ENCODE data around the gene POLR3K.

POLR3K gene

DNA sequence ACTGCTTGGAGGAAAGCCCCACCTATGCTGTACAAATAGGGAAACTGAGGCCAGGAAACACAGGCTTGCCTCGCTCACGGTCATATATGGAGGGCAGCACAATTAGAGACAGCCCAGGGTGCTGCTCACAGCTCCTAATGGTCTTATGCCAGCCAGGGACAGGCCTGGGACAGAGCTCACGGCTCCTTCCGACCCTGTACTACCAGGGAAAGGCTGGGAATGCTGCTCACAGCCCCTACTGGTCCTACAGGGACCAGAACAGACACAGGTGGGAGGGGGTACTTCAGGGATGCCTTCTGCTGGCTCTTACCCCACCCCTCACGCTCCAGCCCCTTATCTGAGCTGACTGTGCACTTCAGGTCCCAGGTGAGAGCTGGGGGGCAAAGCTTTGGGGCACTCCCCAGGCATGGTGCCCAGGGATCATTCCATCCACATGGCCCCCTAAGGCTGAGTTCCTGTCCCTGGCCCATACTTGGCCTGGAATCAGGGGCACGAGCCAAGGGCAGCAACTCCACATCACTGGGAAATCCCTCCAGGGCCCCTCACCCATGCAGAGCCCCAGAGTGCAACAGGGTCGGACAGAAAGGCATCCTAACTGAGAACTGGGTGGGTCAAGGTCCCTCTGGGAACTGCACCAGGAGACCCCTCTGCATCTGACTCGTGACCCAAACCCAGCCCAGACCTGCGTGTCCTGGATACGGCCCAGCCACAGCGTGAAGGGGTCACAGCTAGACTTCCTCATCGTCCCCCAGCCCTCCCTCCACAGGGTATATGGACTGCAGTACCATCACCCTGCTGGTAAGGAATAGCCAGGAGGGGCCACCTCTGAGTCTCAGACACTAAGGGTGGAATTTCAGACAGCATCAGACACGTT, 13.1 kb upstream of the POLR3K start:
- no peak for DNase-seq

GRCh38 chr16:65745-66144, 12.3 kb upstream of the POLR3K start:
- DNase-seq = peak in 52 of 56 donors; percentile 30 to 90 (median 74)

DNA sequence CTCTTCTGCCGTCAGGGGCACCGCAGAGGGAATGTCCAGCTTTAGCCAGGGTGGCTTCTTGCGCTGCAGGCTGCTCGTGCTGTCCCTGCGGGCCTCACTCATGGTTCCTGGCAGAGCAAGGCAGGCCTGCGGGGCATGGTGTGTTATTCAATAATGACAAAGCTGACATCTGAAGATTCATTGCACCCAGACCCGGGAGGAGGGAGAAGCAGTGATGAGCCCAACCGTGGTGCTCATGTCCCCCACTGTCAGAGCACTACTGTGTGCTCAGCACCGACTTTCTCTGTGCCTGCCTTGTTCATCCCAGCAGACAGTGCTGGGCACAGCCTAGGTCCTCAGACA, 11.5 kb upstream of the POLR3K start:
- no peak for DNase-seq

- DNase-seq = no peak
These were observed 10.8 kb upstream of the POLR3K start for GRCh38 chr16:63998-64913.

GRCh38 chr16:63466-63865, 10.1 kb upstream of the POLR3K start:
- no peak for DNase-seq

- DNase-seq = no peak
These were observed 9.6 kb upstream of the POLR3K start for GRCh38 chr16:62968-63391.

GRCh38 chr16:62283-62967, 9.0 kb upstream of the POLR3K start:
- DNase-seq = no peak

- no peak for DNase-seq
These were observed 8.5 kb upstream of the POLR3K start for GRCh38 chr16:61879-62281.

DNA sequence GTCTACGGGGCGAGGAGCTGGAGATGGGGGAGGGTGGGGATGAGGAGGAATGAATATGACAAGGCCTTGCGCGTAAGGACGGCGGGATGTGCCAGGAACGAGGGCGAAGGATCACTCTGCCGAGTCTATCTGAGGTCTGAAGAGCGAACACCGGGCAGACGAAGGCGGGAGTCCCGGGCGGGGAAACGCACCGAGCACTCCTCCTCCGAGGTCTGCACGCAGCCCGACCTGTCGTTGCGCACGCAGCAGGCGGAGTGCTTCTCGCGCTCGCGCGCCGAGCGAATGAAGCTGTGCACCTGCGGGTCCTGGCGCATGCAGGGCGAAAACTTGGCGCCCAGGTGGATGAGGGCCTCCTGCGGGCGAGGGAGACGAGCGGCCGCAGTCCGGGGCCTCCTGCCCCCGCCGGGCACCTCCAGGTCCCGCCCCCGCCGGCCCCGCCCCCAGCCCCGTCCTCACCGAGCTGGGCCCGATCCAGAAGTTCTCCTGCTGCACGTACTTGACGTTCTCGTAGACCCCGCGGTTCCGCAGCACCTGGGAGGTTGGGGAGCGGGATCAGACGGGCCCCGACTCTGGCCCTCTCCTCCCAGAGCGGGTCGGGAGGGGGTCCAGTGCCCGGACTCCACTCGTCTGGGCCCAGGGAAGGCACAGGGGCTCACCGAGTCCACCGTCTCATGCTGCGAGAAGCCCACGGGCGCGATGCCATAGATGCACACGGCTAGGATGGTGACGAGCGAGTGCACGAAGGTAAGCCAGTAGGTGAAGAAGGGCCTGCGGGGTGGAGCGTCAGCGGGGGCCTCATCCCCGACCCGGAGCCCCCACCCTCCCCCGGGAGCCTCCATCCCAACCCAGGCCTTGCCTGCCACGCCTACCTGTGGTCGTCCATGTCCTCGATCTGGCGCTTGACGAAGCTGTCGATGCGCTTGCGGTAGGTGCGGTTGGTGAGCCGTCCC, 7.8 kb upstream of the POLR3K start:
- DNase-seq = no peak

DNA sequence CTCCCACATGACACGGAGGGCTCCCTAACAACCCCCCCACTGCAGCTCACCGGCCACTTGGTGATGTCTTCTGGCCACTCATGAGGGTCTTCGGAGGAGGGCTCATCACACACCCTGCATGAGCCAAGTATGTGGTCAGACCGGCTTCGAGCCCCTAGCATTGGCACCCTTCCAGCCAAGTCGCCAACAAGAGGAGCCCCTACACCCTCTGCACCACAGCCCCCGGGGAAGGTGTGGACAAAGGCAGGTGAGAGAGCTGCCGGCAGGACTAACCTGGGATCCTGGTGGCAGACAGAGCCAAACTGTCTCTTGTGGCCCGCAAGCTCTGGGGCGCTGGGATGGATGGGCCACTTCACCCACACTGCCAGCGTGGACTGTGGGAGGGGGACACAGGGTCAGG, 6.8 kb upstream of the POLR3K start:
- DNase-seq = no peak

DNA sequence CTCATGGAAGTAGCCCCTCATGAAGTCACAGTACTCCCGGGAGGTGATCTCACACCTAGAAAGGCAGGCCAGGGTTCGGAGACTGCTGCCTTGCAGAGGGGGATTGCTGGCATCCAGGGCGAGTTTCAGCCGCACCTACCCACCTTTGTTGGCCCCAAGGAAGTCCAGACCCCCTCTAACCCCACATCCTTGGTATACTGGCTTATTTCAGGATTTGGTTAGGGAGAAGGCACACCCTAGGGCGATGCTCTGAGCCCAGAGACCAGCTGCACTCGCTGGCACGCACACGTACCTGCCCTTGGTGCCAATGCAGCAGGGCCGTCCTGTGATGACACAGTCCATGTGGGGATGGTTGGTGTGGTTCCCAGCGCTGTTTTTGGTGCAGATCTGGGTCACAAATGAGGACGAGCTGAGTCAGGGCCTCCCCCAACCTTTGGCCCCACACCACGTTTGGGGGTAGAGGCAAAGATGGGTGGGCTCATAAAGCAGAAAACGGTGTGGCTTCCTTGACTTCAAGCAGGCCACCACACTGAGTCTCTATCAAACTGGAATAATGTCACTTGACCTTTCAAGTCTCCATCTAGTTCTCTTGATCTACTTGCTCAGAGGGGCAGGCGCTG, 6.1 kb upstream of the POLR3K start:
- DNase-seq = no peak

- DNase-seq = no peak
These were observed 5.4 kb upstream of the POLR3K start for GRCh38 chr16:58491-59439.

- DNase-seq = no peak
These were observed 4.3 kb upstream of the POLR3K start for GRCh38 chr16:57711-58110.

DNA sequence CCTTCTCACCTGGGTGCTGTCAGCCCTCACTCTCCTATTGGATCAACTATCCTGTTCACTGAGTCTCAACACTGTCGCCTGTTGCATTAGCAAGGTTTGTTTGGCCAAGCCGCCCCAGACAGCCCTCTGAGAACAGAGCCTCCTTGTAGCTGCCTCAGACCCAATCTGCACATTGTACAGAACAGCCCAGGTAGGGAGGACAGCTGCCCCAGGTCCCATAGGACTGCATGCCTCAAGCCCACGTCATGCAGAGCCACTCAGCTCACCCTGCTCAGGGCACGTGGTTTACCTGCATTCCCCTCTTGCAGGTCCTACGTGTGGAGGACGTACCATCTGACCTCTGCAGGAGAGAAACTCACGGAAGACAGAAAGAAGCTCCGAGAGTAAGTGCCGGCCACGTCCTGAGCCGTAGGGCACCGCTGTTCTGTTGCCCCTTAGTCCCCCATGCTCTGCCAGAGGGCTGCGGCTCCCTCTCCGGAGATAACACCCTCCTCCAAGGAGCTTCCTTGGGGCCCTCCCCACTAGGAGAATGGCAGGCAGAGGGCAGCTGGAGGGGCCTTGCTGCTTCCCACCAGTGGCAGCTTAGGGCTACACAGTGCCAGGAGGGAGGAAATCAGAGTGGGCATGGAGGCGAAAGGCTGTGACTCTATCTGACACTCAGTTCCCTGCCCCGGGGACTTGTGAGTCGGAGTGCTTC, 3.0 kb upstream of the POLR3K start:
- no peak for DNase-seq

DNA sequence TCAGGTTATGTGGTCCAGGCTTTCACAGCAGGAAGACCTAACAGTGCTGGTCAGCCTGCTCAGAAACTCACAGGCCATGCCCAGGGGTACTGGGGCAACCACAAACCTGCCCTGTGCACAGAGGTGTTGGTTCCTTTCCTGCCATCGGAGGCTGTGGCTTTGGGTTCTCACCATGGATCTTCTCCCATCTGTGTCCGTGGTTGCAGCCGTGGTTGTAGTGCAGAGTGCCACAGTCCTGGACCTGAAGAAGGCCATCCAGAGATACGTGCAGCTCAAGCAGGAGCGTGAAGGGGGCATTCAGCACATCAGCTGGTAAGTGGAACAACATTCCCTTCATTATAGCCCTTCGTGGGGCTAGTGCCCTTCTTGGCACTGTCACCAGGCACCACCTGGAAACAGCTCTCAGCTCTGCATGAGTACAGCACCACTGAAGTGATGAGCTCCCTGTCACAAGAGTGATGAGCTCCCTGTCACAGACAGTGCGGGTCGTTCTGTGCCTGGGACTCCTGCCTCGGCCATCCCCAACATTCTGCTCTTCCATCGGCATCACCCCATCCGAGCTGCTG, 2.2 kb upstream of the POLR3K start:
- DNase-seq = no peak

GRCh38 chr16:54237-54581, 801 bp upstream of the POLR3K start:
- no peak for DNase-seq

- DNase-seq = no peak
These were observed 2.4 kb downstream of the POLR3K start for GRCh38 chr16:50769-51591.
